GM21526 (cell line): ENCODE results near the gene SCD5.

ENCODE experiments used
- ATAC-seq: cut with Tn5 transposase; IDR thresholded peaks from one replicate; pipeline ENCODE4 v1.9.1; 2021; ENCODE audit warnings: moderate library complexity; ENCODE audit not compliant: unreplicated experiment, low FRiP score

SCD5 gene

GRCh38 chr4:82606622-82607021, 192.0 kb downstream of the SCD5 start:
- ATAC-seq = no peak

DNA sequence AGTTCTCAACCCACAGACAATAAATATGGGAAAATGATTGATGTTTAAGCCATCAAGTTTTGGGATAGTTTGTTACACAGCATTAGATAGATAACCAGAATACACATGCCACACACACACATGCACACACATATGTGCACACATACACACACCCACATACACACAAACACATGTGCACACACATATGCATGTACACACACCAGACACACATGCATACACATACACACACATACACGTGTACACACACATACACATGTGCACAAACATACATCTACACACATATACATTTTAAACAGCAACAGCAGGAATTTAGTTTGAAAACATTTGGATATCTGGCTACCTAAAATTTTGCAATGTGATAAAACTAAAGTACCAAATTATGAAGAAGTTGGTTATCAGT, 194.1 kb downstream of the SCD5 start:
- no peak for ATAC-seq

DNA sequence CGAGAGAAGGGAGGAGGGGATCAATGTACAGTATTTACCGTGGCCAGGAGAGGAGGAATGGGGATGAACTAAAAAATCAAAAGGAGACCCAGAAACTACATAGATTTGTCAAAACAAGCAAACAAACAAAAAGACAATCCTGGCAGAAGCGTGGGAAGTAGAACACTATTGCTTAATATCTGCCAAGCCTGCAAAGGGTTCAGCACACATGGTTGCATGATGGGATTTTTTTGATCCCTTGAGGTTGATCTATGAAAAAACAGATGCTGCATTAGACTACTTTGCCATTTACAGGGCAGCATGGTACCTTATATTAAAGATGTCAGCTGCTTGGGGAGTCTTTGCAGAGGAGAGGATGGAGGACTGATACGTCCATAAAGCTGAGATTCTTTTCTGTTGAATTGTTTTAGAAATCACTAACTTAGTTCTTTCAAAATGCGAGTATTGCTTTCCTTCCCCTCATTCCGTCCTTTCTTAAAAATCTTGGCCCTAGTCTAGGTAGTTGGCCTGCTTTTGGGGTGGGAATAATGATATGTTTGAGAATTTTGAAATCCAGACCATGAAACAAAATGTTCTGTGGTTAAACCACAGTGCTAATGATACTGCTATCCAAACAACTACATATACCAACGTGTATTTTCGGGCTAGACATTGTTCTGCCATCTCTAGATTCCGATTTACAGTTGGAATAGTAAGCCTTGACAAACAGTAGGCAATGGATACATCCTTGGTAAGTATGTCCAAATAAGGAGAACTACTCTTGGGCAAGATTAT, 197.2 kb downstream of the SCD5 start:
- ATAC-seq = no peak

GRCh38 chr4:82599336-82599735, 199.3 kb downstream of the SCD5 start:
- no peak for ATAC-seq

- ATAC-seq = no peak
Measured at GRCh38 chr4:82594456-82594855, 204.1 kb downstream of the SCD5 start.

DNA sequence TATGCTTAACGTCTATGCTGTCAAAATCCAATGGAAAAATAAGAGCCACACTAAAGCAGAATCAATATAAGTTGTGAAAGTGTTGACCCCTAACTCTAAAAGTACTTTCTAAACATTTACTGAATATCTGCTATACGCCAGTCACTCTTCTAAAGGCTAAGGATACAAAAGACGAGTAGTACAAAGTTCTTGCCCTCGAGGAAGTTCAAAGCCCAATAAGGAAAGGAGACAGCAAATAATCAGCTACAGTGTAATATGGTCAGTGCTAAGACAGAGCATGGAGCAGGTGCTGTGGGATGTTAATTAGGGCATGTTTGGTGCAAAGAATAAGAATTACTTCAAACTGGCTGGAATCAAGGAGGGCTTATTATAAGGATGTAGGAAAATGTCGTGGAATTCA, 205.2 kb downstream of the SCD5 start:
- ATAC-seq = no peak

DNA sequence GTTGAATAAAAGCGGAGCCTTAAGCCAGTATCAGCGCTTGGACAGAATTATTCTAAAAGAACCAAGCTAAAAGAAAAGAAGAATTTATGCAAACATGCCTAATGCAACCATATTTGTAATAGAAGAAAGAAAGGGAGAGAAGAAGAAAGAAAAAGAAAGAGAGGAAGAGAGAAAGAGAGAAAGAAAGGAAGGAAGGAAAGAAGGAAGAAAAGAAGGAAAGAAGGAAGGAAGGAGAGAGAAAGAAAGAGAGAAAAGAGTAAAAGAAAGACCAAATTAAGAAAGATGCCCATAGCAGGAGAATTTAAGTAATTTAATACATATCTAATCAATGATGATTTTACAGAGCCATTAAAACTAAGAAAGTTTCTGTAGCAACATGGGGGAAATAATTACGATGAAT, 206.0 kb downstream of the SCD5 start:
- no peak for ATAC-seq

DNA sequence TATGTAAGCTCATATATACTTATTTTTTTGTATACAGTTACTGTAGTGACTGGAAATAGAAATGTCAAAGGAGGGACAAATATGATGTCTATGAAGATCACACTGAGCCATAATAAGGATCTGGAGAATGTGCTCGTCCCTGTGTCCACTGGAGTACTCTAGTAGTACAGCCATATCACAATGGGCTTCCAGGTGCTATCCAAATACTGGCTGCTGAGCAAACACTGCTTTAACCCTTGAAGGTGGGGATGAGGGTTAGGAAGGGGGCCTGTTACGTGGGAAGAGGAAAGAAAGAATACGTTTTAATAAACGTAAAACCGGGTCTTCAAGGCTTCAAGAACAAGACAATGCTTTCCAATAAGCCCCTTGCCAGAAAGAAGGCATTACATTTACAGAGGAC, 207.0 kb downstream of the SCD5 start:
- no peak for ATAC-seq

DNA sequence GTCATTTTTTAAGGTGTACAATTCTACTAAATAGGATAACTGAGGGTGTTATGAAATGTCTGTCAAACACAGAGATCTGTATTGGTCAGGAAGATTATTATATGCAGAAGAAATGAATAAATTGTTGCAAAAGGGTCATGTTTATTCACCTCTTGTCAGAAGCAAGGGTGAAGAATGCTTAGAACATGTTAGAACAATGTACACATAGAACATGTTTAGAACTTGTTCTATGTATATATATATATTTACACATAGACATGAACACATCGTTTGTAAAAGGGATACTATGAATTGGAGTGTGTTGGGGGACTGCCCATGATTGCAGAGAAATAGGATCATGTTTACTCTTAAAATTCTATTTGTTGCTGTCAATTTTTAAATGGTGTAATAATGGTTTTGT, 208.8 kb downstream of the SCD5 start:
- no peak for ATAC-seq

DNA sequence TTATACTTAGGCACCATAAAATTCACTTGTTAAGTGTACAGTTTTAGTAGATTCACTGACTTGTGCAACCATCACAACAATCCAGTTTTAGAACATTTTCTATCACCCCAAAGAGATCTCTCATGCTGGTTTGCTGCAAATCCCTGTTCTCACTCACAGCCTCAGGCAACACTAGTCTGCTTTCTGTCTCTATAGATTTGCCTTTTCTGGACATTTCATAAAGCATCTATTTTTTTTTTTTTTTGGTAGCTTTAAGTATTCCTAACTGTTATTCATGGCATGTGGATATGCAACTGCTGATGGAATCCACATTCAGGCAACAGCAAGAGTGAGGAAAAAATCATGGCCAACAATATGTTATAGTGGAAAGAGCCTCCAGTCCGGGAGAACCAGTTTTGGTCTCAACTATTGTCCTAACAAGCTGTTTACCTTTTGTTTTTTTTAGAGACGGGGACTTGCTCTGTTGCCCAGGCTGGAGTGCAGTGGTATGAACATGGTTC, 209.8 kb downstream of the SCD5 start:
- no peak for ATAC-seq

DNA sequence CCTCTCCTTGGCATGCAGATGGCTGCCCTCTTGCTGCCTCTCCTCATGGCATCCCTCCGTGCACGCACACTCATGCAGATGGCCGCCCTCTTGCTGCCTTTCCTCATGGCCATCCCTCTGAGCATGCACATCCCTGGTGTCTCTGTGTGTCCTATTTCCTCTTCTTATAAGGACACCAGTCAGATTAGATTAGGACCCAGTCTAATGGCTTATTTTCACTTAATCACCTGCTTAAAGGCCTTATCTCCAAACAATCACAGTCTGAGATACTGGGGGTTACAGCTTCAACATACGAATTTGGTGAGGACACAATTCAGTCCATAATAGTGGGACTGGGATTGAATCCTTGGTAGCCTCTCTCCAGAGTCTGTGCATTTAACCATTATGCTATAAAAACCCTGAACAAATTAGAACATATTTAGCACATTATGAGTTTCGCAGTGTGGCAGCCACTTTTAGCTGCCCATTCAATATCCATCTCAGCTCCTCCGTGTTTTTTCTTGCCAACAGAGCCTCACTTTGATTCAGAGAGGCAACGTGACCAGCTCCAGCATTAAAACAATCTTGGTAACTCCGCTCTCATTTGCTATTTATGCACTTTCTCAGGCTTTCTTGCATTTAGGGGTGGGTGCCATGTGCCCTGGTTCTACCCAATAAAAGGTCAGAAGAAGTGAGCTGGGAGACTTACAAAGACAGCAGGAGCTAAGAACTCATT, 210.6 kb downstream of the SCD5 start:
- ATAC-seq = no peak

DNA sequence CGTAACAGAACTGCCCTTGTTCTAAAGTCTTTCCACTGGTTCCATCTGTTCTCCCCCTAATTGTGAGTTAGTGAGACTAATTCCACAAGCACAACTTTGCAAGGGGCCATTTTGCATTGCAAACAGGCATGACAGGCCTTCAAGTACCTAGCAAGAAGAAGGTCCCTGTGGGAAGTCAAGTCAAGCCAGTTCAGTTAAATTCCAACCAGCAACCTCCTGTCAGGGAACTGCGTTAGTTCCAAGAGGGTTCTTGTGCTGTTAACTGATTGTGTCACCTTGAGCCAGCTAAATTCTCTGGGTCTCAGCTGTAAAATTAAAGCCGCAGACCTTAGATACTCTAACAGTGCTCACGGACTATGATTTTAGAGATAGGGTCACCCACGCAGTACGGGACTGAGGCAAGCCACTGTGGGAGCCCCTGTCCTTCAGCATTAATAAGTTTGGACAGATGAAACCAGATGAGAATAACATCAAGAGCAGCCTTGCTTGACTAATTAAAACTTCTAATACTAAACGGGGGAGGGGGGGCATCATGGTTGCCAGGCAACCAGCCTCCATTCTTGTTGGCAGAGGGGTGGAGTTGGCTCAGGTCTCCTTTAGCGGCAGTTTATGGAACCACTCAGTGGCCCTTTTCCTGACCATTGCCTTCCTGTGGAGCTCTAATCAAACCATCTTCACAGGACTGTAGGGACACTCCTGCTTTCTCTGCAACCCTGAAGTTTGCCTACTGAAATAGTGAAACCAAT, 212.7 kb downstream of the SCD5 start:
- no peak for ATAC-seq

GRCh38 chr4:82584931-82585330, 213.7 kb downstream of the SCD5 start:
- no peak for ATAC-seq

DNA sequence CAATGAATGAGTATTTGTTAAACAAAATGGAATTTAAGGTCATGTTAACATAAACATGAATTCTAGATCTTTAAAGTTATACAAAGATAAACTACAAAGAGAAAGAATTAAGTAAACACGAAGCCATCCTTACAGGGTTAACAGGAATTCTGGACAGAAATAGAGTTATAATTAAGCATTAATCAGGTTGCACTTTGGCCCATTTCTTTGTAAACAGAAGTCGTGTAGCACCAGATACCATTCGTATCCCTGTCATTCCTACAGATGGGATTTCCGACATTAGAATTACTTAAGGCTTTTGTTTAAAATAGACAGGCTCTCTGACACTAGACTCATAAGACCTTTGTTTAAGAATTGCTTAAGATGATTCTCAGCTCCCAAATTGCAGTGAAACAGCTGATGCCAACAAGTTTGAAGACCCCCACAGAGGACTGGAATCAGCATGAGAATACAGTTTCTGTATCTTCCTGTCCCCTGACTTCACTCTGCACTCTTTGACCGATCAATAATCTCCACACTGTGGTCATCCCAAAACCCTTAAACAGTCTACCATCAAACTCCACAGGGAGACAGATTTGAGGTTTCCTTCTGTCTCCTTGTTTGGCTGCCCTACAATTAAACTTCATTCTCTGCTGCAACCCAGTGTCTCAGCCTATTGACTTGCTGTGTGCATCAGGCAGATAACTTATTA, 214.6 kb downstream of the SCD5 start:
- no peak for ATAC-seq

DNA sequence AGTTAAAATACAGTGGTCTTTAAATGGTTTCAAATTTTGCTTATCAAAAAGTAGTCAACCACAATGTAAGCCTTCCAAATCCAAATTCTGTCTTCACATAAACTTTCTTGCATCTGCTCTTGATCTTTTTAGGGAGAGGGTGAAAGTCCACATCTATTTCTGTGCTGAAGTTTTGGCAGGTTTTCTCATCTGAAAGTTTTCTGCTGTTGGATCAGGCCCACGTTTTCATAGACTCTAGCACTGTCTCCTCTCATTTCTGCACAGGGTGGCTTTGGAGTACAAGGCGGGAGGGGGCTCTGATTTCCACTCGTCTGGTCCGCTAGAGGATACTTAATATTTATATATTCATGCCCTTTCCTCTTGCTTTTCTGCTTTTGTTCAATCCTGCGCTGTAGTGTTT, 218.7 kb downstream of the SCD5 start:
- no peak for ATAC-seq
